Measurements from ENCODE around the gene EEF2.
"Not testable (repeated sequence)": the region's sequence is repeated elsewhere in the genome, so short reads cannot be mapped to it uniquely, and the experiment has no call there.

EEF2 gene

GRCh38 chr19:4014541-4015491 lies 29.6 kb upstream of the EEF2 start:
- peak; percentile 45 for DNase-seq

GRCh38 chr19:4013886-4014540 lies 28.8 kb upstream of the EEF2 start:
- DNase-seq = no peak

GRCh38 chr19:4012975-4013634 lies 27.8 kb upstream of the EEF2 start:
- no peak for DNase-seq

- DNase-seq = no peak
Observed at GRCh38 chr19:4012092-4012974, 27.1 kb upstream of the EEF2 start.

- not testable (repeated sequence) for DNase-seq
Observed at GRCh38 chr19:4011430-4011829, 26.2 kb upstream of the EEF2 start.

GRCh38 chr19:4010808-4011110 lies 25.5 kb upstream of the EEF2 start:
- no peak for DNase-seq

GRCh38 chr19:4009990-4010807 lies 24.9 kb upstream of the EEF2 start:
- no peak for DNase-seq

- DNase-seq = no peak
Observed at GRCh38 chr19:4007836-4008539, 22.7 kb upstream of the EEF2 start.

GRCh38 chr19:4007021-4007835 lies 22.0 kb upstream of the EEF2 start, which contains the start of gene PIAS4:
PIAS4 (plus strand) TSS chr19:4007736; CDS start chr19:4007761, 25 bp downstream.
- peak; percentile 96 for DNase-seq

- DNase-seq = not testable (repeated sequence)
Observed at GRCh38 chr19:4005436-4005835, 20.2 kb upstream of the EEF2 start.

- DNase-seq = not testable (repeated sequence)
Observed at GRCh38 chr19:4000798-4001197, 15.5 kb upstream of the EEF2 start.

- DNase-seq = not testable (repeated sequence)
Observed at GRCh38 chr19:3998667-3999412, 13.6 kb upstream of the EEF2 start.

GRCh38 chr19:3995607-3996006 lies 10.3 kb upstream of the EEF2 start:
- DNase-seq = no peak

GRCh38 chr19:3990815-3991117 lies 5.5 kb upstream of the EEF2 start:
- DNase-seq = no peak

GRCh38 chr19:3987619-3988371 lies 2.5 kb upstream of the EEF2 start:
- peak; percentile 89 for DNase-seq

GRCh38 chr19:3986260-3987041 lies 1.2 kb upstream of the EEF2 start:
- DNase-seq = peak; percentile 63

- no peak for DNase-seq
Observed at GRCh38 chr19:3985643-3986259, 488 bp upstream of the EEF2 start.

GRCh38 chr19:3984584-3984907 lies 717 bp downstream of the EEF2 start:
- no peak for DNase-seq
